ENCODE data around the gene S100A8.

- no peak for TF ChIP-seq POLR2AphosphoS5 (IDR thresholded peaks at IDR 0.05)
- no peak for TF ChIP-seq CTCF (IDR thresholded peaks at IDR 0.05)
- TF ChIP-seq POLR2A (IDR thresholded peaks at IDR 0.05): no peak
Observed at GRCh38 chr1:153426809-153427208, 35.9 kb upstream of the S100A8 start.
